GM12873 (cell line): ENCODE measurements around the gene KIF18B.

ENCODE experiments used
- TF ChIP-seq, protein P1 (sequence below): IDR thresholded peaks from 2 replicates; pipeline ENCODE4 v1.5.1; 2012; ENCODE audit warnings: low read depth, mild to moderate bottlenecking, moderate library complexity, low read length, control low read depth; ENCODE audit not compliant: insufficient read depth; ENCODE audit errors: missing control alignments

The KIF18B gene

DNA sequence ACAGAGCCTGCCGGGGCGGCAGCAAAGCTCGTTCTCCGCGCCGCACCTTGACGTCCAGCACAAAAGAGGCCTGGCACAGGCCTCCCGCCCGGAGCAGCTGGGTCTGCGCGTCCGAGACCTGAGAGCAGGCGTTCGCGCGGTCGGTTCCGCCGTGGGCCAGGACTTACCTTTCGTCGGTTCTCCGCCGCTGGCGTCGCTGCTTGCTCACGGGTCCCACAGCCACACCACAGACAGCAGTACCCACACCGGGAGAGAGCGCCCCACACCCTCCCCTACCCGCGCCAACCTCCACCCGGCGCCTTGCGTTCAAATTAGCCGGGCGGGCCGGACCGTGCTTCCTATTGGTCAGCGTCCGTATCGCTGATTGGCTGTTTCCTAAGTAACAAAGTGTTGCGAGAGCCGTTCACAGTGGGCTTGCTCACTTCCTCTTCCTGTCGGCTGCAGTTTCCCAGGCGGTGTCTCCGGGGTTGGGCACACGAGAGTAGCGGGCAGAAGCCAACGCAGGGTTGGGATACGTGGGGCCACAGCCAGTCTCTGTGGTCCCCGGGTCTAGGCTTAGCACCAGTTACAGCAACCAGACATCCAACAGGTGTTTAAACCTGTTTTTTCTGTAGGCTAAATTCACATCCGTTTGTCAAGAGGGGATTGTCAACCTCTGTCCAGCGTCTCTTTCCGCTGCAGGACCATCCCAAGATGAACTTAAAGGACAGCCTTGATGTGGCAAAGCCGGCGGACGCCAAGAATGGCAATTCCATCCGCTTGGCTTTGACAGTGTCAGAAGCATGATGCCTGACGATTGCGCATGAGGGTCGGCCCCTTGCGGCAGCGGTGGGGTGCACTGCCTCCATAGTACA, at the start of gene KIF18B:
TSS of gene KIF18B (minus strand) at position 313 of the 854 bp plus-strand sequence. CDS start 11,429 bp downstream, outside the sequence.
- TF ChIP-seq, protein P1, sequence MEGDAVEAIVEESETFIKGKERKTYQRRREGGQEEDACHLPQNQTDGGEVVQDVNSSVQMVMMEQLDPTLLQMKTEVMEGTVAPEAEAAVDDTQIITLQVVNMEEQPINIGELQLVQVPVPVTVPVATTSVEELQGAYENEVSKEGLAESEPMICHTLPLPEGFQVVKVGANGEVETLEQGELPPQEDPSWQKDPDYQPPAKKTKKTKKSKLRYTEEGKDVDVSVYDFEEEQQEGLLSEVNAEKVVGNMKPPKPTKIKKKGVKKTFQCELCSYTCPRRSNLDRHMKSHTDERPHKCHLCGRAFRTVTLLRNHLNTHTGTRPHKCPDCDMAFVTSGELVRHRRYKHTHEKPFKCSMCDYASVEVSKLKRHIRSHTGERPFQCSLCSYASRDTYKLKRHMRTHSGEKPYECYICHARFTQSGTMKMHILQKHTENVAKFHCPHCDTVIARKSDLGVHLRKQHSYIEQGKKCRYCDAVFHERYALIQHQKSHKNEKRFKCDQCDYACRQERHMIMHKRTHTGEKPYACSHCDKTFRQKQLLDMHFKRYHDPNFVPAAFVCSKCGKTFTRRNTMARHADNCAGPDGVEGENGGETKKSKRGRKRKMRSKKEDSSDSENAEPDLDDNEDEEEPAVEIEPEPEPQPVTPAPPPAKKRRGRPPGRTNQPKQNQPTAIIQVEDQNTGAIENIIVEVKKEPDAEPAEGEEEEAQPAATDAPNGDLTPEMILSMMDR, result peak; percentile 16

DNA sequence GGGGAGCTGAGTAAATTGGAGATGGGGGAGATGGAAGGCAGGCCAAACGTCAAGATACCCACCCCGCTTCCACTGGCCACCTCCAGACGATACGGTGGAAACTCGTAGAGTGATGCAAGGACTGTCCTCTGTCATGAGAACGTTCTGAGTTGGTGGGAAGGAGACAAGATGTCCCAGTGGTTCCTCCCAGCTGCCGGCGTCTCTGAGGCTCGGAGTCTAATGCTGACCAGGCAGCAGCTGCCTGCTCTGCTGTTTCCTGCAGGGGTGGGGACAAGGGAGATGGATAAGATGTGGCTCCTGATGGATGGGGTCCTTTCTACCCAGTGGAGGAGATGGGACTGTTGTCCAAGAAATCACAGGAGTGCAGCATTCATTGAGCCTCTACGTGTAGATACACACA, 48.7 kb upstream of the KIF18B start:
- TF ChIP-seq, protein P1, result no peak

DNA sequence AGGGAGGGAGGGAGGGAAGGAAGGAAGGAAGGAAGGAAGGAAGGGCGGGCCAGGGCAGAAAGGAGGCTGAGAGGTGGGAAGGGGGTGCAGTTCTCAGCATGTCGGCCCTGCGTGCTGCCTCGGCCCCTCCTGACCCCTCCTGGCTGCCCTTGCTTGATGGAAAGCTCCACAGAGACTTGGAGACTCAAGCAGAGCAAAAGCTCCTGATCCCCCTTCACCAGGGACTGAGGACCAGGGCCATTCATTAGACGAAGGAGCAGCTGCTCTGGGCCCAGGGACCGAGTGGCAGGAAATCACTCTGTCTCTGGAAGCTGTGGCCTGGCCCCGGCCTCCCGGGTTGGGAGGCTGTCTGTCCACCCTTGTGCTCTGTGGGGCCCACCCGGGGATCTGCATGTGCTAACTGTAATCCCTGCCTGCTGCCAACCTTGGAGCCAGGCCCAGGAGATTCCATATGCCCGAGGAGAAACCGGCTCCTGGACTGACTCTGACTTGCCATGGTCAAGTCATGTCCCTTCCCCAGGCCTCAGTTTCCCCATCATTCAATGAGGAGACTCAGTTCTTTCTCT, 47.9 kb upstream of the KIF18B start:
- TF ChIP-seq, protein P1, result no peak

DNA sequence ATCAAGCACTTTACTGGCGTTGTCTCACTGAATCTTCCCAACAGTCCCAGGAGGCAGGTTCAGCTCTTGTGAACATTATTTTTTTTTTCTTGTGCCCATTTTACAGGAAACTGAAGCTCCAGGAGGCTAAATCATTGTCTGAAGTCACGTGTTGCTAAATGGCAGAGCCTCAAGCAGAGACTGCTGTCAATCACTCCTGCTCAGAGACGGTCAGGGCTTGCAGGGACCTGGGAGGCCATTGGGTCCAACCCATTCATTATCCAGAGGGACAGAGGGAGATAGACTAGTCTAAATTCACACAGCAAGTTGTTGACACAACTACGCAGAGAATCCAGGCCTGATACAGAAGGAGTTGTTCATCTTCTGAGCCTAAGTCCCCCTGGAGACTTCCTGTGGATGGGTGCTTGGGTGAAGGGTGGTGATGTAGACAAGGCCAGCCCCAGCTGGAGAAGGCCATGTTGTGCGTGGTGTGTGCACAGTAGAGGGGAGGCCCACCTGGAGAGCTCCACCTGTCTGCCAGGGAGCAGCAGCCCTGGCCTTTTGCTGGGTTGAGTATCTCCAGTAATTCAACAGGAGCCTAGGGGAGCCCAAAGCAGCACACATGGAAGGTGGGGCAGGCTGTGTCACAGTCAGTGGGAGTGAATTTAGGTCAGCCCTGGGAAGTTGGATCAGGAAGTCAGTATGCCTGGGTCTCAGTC, 44.8 kb upstream of the KIF18B start:
- TF ChIP-seq, protein P1, result no peak

DNA sequence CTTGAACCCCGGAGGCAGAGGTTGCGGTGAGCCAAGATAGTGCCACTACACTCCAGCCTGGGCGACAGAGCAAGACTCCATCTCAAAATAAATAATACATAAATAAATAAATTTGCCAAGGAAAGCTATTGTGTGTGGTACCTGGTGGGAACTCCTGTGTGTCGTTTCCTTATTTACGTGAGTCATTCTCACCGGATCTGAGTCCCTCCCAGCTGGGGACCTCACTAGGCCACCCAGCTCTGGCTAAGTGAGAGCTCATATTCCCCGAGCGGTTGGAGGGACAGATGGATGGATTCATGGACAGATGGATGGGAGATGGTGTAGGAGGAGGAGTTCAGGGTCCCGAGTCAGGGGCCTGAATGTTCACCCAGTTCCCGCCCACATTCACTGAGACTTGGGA, 43.4 kb upstream of the KIF18B start:
- TF ChIP-seq, protein P1, result no peak

DNA sequence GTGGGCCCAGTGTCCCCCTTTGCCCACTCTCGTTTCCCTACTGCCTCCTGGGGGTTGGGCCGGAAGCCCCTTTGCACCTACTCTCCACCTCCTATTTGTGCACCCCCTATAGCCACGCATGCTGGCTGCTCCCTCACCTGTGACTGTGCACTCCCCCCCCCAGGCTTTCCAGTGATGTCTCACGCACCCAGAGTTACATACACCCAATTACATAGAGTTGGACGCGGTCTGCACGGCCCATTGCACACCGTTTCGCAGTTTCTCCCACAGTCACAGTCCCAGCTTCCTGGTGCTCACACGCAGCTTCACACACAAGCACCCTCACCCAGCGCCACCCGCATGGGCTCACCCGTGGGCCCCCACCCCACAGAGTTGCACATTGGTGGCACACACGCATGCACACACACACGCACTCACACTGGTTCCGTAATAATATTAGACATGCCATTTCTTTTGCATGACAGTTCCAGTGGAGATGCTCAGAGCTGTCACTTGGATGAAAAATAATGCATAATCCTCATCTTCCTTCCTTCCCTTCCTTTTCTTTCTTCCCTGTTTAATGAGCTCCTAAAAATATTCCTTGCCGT, 42.1 kb upstream of the KIF18B start:
- TF ChIP-seq, protein P1, result no peak
